ENCODE measurements around the gene XG. TPM values are rescaled to one million over a fixed set of nuclear protein-coding genes. Genes with fewer than 3 reads are reported as not detected.

XG gene
- total RNA-seq, 1 donor from 2014 or later, result 5.9 TPM

DNA sequence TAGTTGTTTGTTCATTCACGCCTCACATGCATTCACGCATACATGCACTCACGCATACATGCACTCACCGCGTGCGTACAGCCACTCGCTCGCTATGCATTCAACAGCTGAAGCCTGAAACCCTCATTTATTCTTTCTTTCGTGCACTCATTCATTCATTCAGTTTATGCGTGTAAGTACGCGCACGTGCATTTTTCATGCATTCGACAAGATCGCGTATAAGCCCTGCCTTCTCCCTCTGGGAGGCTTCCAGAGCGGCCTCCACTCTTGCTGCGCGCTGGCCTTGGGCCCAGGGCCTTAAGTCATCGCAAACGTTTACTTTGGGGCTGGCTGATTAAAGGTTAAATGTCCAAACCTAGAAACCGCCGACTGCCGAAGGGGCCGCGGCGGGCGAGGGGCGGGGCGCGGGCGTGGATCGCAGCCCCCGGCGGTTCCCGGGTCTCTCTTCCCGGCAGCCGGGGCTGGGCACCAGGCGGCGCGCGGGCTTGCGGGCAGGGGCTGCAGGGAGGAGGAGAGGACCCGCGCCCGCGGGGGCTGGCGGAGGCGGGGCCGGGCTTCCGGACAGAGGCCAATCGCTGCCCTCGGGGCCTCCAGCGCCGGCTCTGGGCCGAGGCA, 76.6 kb downstream of the XG start, which contains the start of gene GYG2:
TSS of gene GYG2 (plus strand) at position 587 of the 615 bp plus-strand sequence. CDS start 1,259 bp downstream, outside the sequence.
- H3K27me3 ChIP-seq, result no peaks in the 10 kb centered on the region
- DNase-seq (ENCODE audit: extremely low spot score in 2 of 2), result no peak
- H3K36me3 ChIP-seq, result no peaks in the 10 kb centered on the region
- TF ChIP-seq POLR2AphosphoS5 (IDR thresholded peaks at IDR 0.05; ENCODE audit: insufficient read depth in 1 of 2, low read depth in 1 of 2) (no peak), POLR2A (IDR thresholded peaks at IDR 0.05) (no peak)
- TF ChIP-seq, protein P1, sequence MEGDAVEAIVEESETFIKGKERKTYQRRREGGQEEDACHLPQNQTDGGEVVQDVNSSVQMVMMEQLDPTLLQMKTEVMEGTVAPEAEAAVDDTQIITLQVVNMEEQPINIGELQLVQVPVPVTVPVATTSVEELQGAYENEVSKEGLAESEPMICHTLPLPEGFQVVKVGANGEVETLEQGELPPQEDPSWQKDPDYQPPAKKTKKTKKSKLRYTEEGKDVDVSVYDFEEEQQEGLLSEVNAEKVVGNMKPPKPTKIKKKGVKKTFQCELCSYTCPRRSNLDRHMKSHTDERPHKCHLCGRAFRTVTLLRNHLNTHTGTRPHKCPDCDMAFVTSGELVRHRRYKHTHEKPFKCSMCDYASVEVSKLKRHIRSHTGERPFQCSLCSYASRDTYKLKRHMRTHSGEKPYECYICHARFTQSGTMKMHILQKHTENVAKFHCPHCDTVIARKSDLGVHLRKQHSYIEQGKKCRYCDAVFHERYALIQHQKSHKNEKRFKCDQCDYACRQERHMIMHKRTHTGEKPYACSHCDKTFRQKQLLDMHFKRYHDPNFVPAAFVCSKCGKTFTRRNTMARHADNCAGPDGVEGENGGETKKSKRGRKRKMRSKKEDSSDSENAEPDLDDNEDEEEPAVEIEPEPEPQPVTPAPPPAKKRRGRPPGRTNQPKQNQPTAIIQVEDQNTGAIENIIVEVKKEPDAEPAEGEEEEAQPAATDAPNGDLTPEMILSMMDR (IDR thresholded peaks at IDR 0.05), result no peak
- H3K9me3 ChIP-seq, result no peaks in the 10 kb centered on the region
- H3K27ac ChIP-seq, result peak within 1 kb of the TSS; percentile 17
- H3K4me1 ChIP-seq, result peaks cover 7% of the 10 kb centered on the region
- intact Hi-C loops (cut with DNase I), result no loop called here
- H3K4me3 ChIP-seq, result peak within 1 kb of the TSS; percentile 44 to 52

- H3K4me3 ChIP-seq, result peak overlapping the region; percentile 44 to 52
Measured at GRCh38 chrX:2828959-2829411, 77.1 kb downstream of the XG start.

DNA sequence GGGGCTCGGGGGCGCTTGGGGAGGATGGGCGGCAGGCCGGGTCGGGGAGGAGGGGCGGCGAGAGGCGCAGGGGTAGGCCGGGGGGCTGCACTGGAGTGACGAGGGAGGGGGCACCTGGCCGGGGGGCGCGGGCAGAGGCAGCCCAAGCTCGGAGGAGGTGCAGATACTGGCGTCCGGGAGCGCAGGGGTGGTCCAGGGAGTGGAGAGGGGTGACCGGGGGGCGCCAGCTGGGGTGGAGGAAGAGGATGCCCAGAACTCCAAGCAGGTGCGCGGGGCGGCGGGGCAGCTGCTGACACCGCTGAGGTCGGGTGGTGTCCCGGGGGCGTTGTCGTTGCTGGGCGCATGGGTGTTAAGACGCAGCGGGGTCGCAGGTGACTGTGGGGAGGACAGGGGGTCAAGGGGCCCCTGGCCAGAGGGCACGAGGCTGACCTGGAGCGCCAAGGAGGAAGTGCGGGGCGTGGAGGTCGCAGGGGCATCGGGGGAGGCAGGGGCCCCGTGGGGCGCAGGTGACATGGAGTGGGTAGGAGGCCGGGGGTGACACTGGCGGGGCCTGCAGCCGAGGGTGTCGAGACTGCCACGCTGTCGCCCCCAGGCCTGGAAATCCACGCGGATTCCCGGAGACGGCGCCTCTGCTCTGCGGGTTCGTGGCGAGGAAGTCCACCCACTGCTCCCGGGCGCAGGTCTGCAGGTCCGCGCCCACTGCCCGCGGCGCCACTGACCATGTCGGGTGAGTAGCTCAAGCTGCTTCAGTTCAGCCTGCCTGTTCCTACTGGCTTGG, 77.8 kb downstream of the XG start:
- Histone ChIP-seq H3K4me3 (peak overlapping the region; percentile 44 to 52), H3K36me3 (no peaks in the 10 kb centered on the region), H3K27ac (no peak overlapping the region), H3K4me1 (peaks cover 7% of the 10 kb centered on the region), H3K9me3 (no peaks in the 10 kb centered on the region), H3K27me3 (no peaks in the 10 kb centered on the region)
- intact Hi-C loops (cut with DNase I), result no loop called here
- DNase-seq (ENCODE audit: extremely low spot score in 2 of 2), result no peak
- TF ChIP-seq POLR2AphosphoS5 (IDR thresholded peaks at IDR 0.05; ENCODE audit: insufficient read depth in 1 of 2, low read depth in 1 of 2) (no peak), POLR2A (IDR thresholded peaks at IDR 0.05) (no peak)
- TF ChIP-seq, protein P1 (IDR thresholded peaks at IDR 0.05), result no peak

More at GRCh38 chrX:2828959-2829411, 77.1 kb downstream of the XG start:
- Histone ChIP-seq H3K36me3 (no peaks in the 10 kb centered on the region), H3K27me3 (no peaks in the 10 kb centered on the region), H3K9me3 (no peaks in the 10 kb centered on the region), H3K4me1 (peaks cover 7% of the 10 kb centered on the region), H3K27ac (peak overlapping the region; percentile 17)
- intact Hi-C loops (cut with DNase I), result no loop called here
- no peak for DNase-seq (ENCODE audit: extremely low spot score in 2 of 2)
- no peak for TF ChIP-seq POLR2AphosphoS5 (IDR thresholded peaks at IDR 0.05; ENCODE audit: insufficient read depth in 1 of 2, low read depth in 1 of 2)

- Histone ChIP-seq H3K27me3 (no peaks in the 10 kb centered on the region), H3K4me3 (no peak overlapping the region), H3K27ac (no peak overlapping the region), H3K4me1 (peaks cover 7% of the 10 kb centered on the region), H3K36me3 (no peaks in the 10 kb centered on the region), H3K9me3 (no peaks in the 10 kb centered on the region)
- intact Hi-C loops (cut with DNase I), result no loop called here
- DNase-seq (ENCODE audit: extremely low spot score in 2 of 2), result no peak
- TF ChIP-seq, protein P1 (IDR thresholded peaks at IDR 0.05), result no peak
- TF ChIP-seq POLR2AphosphoS5 (IDR thresholded peaks at IDR 0.05; ENCODE audit: insufficient read depth in 1 of 2, low read depth in 1 of 2) (no peak), POLR2A (IDR thresholded peaks at IDR 0.05) (no peak)
Measured at GRCh38 chrX:2831471-2832228, 79.8 kb downstream of the XG start.

GRCh38 chrX:2837961-2838360, 86.1 kb downstream of the XG start:
- no peak for TF ChIP-seq POLR2A (IDR thresholded peaks at IDR 0.05)
- intact Hi-C loops (cut with DNase I), result no loop called here
- no peak overlapping the region for H3K4me3 ChIP-seq
- no peak overlapping the region for H3K27ac ChIP-seq
- no peaks in the 10 kb centered on the region for H3K9me3 ChIP-seq
- H3K4me1 ChIP-seq, result no peaks in the 10 kb centered on the region
- no peak for DNase-seq (ENCODE audit: extremely low spot score in 2 of 2)
- H3K27me3 ChIP-seq, result no peaks in the 10 kb centered on the region
- no peaks in the 10 kb centered on the region for H3K36me3 ChIP-seq
